NK-92 (cell line): ENCODE results near the gene UAP1L1.
"Not testable (repeated sequence)": the region's sequence is repeated elsewhere in the genome, so short reads cannot be mapped to it uniquely, and the experiment has no call there.

Source experiments
- DNase-seq: peaks from one replicate; lab custom pipeline; 2025; ENCODE audit not compliant: unreplicated experiment; lab: John Stamatoyannopoulos, UW

UAP1L1 gene

DNA sequence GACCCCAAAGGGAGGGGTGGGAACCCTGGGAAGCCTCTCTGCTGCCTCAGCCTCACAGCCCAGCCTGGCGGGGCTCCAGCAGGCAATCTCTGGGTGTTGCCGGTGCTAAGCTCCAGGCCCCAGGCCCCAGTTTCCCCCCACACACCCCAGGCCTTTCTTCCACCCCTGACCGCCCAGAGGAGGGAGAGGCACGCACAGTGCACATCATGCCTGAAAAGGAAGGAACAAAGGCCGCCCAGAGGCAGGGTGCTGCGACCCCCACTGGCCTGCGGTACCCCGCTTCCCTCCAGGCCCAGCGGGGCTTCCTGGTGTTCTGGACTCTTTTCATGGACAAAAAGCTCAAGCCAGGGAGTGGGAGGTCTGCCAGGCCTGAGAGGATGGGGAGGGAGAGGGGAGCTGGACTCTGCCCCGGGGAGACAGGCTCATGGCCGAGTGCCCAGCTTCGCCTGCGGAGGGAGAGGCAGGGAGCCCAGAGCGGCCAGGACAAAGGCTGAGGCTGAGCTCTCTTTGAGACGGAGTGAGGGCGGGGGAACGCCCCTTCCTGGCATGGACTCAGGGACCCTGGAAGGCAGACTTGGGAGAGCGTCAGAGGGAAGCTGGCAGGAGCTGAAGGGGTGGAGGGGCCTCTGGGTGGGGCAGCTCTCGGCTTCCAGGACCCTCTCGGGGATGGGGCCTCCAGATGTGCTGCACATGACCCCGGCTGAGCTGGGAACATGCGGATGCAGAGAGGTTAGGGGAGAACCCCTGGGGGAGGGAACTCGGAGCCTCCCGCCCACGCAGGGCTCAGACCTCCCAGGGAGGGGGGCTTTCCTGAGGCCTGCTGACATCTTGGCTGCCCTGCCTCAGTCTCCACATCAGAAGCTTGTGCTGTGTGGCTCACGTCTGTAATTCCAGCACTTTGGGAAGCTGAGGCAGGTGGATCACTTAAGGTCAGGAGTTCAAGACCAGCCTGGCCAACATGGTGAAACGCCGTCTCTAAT, 21.6 kb upstream of the UAP1L1 start:
- DNase-seq = no peak

DNA sequence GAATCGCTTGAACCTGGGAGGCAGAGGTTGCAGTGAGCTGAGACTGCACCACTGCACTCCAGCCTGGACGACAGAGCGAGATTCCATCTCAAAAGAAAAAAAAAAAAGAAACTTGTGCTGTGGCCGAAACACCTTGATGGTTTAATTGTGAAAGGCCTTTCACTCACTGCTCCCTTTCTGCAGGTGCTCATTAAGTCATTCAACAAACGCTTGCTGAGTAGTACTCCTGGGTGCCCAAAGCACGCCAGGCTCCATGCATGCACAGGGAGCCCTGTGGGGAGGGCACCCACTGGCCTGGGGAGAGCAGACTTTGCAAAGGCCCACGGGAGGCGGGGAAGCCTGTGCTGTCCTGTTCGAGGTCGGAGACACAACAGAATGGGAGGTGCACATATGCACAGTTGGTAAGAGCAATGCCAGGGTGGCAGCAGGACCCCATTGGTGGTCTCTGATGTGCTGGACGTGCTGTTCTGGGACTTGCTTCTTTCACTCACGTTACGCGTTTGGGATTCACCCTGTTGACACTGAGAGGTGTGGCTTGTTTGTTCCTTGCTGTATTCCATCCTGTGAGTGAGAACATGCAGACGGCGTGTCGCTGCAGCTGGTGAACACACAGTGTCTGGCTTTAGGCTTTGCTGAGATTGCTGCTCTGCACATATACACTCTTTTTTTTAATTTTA, 20.4 kb upstream of the UAP1L1 start:
- no peak for DNase-seq

DNA sequence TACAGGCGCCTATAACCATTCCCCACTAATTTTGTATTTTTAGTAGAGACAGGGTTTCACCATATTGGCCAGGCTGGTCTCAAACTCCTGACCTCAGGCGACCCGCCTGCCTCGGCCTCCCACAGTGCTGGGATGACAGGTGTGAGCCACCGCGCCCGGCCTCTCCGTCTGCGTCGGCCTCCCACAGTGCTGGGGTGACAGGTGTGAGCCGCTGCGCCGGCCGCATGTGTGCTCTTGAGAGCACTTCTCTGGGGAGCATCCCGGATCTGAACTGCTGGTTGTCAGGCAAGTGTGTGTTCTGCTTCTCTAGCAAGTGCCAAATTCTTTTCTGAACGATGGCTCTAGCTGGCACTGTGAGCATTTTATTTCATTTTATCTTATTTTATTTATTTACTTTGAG, 19.8 kb upstream of the UAP1L1 start:
- no peak for DNase-seq

DNA sequence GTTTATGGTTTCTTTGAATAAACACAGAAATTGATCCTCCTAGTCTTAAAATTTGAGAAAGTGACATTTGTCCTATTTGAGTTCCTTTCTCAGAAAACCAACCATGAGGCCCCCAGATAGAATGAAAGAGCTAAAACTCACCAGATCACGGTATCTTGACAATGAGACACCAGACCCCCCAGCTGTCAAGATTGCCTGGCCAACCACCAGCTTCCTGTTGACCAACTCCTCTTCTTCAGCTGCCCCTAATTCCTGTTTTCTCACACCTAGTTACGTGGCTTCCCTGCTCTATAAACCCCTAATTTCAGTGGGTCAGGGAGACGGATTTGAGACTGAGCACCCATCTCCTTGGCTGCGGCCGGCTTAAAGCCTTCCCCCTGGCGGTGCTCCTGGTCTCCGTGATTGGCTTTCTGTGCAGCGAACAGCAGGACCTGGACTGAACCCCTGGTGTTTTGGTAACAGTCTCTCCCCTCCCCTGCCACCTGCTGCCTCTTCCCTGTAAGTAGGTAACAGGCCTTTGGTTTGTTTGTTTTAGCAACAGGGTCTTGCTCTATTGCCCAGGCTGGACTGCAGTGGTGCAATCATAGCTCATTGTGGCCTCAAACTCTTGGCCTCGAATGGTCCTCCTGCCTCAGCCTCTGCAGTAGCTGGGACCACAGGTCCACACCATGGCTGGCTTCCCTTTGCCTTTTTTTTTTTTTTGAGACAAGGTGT, 18.6 kb upstream of the UAP1L1 start:
- no peak for DNase-seq

DNA sequence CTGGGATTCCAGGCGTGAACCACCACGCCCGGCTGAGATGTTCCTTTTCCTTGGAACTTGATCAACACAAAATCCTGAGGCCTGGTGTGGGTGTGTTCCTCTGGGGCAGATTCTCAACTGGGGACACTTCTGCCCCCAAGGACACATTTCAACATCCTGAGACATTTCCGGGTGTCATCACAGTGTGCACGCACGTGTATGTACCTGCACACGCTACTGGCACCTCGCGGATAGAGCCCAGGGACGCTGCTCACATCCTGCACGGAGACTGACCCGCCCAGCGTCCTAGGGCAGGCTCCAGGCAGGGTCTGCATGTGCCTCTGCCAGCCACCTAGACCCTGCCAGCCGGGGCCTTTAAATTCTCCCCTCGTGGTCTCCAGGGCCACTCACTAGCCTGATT, 14.9 kb upstream of the UAP1L1 start:
- DNase-seq = no peak

DNA sequence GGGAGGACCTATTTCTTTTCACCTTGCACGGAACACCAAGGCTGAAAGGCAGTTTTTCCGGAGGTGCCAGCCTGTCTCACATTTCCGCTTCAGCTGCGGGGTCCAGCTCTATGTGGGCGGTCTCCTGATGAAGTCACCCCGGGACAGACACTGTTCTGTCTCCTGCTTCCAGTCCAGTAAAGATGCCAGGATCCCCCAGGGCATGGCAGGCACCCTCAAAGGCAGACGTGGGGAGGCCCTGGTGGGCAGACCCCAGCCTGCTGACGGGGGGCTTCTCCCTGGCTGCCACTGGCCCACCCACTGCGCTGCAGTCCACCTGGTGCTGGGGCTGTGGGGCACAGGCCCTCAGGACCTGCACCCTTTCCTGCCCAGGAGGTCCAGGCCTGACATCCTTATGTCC, 14.5 kb upstream of the UAP1L1 start:
- DNase-seq = not testable (repeated sequence)

DNA sequence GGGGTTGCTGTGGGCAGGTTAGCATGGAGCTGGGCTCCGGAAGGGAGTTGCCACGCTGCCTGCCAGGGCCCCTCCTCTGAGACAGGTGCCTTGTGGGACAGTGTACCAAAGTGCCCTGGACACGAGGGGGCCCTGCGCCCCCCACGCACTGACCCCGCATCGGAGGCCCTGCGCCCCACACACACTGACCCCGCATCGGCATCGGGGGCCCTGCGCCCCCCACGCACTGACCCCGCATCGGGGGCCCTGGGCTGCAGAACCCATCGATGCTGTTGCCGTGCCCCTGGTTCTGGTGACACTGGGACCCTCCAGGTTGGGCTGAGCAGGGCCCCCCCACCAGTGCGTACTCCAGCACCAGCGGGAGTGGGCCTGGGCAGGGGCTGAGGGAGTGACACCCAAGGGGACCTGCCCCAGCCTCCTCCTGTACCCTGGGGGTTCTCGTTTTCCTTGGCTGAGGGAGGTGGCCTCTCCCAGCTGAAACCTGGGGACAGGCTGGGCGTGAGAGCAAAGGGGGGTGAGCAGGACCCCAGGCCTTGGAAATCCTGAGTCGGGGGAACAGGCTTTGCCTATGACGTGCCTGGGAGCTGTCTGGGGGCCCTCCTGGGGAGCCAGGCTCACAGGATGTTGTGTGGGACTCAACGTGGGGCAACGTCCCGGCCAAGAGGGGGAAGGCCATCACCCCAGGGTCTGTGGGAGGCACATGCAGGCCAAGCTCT, 13.8 kb upstream of the UAP1L1 start:
- DNase-seq = no peak

DNA sequence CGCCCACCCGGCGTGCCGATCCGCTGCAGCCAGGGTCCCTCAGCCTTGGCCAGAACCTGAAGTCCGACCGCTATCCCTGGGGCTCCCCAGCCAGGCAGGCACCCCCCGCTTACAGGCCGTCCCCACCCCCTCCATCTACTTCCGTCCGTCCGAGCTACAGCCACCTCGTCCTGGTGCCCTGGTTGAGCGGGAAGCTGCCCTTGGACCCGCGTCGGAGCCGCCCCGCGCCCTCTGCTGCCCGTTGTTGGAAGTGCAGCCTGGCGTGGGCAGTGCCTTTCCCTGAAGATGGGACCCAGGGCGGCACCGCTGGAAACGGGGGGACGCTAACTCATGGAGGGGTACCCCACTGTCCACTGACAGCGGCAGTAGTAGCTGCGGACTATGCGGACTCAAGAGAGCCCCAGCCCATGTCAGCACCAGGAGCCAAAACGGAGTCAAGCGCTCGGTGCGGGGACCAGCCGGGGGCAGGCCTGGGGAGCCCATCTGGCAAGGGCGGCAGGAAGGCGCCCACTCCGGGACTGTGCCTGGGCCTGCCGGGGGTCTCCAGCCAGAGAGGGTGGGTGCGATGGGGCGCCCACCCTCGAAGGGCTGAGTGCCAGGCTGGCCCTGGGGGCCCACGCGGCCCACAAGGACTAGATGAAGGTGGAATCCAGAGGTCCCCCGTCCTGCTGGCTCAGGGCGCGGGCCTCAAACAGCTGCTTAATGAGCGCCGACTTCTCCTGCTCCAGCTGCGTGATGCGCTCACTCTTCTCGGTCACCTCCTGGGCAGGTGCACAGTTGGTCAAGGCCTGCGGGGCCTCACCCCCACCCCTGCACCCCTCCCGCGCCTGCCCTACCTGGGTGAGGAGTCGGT, 13.1 kb upstream of the UAP1L1 start:
- no peak for DNase-seq

DNA sequence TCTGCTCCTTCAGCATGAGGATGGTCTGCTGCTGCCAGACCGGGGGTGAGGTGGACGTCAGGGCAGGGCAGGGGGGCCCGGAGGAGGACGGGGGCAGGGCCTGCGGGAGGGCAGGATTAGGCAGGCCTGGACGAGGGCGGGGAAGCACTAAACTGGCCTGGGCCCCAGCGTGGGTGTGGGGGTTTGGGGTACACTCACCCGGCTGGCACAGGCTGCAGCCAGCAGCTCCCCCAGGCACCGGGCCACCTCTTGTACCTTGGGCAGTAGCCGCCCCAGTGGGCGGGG, 12.5 kb upstream of the UAP1L1 start:
- no peak for DNase-seq

DNA sequence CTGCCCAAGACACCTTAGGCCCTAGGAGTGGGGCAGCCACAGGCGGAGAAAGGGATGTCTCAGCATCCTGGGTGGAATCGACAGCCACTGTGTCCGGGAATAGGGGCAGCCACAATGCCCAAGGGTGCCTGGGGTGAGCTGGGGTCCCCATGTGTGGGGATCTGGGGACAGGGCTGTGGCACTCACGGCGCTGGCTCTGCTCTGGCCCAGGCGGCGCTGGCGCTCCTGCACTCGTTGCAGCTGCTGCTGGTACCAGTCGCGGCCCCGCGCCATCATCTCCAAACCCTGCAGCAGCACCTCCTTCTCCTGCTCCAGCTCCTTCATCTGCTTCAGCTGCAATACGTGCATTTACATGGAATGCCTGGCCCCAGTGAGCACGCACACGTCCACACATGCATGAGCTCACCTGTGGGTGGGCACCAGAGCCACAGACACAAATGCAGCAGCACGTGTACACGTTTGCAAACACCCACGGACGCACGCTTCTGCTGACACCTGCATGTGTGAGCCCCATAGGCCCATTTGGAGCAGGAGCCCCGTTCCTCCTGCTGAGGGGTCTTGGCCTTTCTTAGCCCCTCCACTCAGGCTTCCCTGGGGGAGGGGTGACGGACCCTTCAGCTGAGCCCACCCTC, 11.9 kb upstream of the UAP1L1 start:
- no peak for DNase-seq

DNA sequence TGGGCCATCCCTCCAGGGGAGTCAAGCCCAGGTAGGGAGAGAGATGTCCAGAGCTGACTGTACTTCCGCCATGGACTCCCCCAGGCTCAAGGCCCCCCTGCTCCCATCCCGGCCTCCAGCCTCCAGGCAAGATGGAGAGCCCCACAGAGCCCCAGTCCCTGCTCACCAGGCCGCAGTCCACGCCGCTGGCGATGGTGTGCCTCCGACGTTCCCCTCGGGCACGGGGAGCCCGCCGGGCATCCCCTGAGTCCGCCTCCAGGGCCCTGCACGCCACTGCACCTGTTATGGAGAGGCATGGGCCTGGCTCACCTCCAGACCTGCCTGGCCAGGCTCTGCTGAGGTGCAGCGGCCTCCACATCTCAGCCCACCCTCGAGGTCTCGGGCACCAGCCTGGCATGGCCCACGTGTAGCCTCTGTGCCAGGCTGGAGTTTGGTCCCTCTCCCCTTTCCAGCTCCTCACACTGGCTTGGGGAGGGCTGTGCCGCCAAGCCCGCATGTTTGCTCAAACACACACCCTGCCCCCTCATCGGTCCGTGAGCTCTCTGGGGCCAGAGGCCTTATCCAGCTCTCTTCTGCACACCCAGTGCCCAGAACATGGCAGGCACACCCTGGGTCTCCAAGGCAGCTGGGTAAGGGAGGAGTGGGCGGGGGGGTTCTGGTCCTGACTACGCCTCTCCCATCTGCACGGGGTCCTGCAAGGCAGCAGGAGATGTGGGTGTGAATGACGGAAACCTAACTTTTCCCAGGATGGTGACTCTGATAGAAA, 11.0 kb upstream of the UAP1L1 start:
- no peak for DNase-seq

DNA sequence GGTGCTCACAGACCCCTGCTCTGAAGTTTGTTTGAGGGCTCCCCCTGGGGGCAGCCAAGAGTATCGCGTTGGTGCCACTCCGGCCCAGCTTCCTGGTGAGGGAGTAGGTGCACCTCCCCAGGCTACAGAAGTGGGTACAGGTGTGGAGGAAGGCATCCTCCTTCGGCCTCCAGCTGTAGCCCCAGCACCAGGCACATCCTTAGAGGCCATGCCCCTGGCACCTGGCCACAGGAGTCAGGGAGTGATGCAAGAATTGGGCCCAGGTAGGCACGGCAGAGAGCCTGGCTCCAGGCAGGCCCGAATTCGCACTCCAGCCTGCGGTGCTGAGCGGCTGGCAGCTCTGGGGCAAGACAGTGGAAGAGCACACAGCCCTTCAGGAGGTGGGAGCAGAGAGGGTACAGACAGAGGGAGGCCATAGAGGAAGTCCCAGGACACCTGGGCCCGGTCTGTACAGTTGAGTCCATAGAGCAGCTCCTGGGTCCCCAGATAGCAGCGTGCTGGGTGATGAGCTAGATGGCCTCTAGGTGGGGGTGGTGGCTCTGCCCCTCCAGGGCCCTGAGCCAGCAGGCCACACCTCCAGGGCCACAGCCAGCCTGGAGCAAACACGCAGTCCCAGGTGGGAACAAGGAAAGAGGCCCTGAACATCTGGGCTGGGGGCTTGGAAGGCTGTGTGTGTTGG, 9.3 kb upstream of the UAP1L1 start:
- no peak for DNase-seq

DNA sequence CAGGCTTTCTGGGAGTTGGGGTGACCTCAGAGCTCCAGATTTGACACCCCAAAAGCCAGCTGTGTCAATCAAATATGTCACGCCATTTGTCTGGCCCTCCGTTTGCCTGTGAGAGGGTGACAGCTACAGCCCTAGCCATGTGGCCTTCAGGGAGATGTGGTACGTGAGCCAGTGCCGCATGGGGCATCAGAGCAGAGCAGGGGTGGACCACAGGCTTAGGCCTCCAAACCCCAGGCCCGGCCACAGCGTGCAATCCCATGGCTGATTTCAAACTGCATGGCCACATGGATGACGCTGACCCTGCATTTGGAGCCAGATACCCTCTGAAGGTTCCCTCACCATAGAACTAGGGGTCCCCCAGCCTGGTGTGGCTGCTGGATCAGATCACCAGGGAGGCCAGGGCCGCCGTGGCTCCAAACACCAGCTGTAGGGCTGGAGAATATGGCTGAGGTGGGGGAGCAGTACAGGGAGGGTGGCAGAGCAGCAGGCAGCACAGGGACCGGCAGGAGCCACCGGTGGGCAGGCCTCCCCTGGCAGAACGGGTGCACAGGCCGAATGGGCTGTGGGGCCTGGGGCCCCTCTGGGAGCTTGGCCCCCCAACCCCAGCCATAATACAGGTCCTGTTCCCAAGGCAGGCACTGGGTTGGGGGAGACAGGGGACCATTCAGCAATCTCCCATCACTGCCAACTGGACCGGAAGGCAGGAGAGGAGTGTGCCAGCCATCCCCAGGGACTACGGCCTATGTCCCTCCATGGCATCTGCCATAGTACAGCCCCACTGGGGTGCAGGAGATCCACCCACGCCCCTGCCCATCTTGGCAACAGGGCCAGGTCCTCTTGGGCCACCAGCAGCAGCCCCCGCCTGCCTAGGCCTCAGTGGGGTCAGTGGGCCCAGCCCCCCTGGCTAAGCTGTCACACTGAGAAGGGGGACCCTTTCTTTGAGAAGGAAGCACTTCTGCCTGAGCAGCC, 8.5 kb upstream of the UAP1L1 start:
- DNase-seq = no peak

DNA sequence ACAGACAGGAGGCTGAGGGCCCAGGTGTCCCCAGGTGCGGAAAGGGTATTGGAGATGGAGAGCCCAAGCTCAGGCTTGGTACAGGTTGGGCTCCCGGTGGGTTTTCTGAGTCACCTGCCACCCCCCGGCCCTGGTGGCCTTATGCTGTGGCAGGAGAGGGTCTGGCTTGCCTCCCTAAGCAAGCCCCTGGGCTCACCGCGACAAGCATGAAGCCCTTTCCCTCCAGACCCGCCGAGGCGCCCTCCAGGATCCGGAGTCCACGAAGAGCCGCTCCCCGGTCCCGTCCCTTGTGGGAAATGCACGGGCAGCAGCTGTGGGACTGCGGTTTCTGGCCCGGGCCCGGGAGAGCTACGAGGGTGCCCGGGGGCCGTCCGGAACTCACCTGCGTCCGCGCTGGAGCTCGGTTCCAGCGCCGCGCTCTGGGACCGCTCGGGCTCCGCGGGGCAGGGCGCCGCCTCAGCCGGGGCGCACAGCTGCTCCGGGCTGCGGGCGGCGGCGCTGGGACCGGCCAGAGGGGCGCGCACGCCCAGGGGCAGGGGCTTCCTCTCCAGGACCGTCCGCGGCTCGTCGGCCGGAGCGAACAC, 7.7 kb upstream of the UAP1L1 start:
- DNase-seq = no peak

DNA sequence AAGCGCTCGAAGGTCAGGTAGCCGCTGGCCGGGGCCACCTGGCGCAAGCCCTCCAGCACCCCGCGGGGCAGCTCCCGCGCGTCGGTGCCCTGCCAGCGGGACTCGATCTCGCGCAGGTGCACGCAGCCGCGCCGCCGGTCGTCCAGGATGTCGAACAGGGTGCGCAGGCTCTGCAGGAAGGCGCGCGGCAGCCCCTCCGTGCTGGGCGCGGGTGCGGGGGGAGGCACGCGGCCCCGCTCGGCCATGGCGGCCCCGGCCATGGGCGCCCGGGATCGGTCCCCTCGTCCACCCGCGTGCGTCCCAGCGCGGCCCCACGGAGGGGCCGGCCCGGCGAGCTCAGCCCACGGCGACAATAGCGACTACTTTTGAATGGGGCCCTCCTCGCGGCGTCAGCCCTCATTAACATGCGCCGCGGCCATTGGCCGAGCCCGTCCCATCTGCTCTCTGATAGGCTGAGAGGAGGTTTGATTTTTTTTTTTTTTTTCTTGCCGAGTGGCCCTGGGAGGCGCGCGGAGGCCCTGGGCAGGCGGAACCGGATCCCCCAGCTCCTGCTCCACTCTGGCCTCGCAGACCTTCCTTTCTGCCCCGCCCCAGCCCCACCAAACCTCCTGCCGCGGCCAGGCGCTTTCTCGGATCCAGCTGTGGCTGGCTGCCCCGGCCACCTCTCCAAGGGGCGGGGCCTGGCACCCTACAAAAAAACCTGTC, 7.0 kb upstream of the UAP1L1 start, which contains the start of gene SAPCD2:
SAPCD2 (minus strand) TSS at position 357 of the 705 bp plus-strand sequence; CDS start at position 260, 97 bp downstream.
- peak; percentile 24 for DNase-seq

DNA sequence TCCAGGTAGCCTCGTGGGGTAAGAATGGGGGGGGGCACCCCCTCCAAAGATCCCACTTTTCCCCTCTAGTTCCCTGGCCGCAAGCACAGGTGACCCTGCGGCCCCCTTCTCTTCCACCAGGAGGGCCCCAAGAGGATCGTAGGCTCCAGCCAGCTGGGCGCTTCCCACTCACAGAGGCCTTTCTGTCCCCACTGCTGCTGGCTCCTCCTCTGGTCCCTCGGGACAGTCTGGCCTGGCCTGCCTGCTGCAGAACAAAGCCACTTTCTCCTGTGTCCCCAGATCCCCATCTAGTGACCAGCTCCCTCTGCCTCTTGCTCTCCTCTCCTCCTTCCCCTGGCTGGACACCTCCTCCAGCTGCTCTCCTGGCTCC, 6.4 kb upstream of the UAP1L1 start:
- DNase-seq = no peak
